K562 (cell line): Measurements from ENCODE around the gene C6orf47. TPM values are rescaled to one million over a fixed set of nuclear protein-coding genes. Genes with fewer than 3 reads are reported as not detected.

ENCODE experiments used
- ATAC-seq: fragments of 200-7000 bp; cut with Tn5 transposase; 3 replicates; pipeline ENCODE4 v1.9.1; 2020; ENCODE audit warnings: moderate library complexity
- BruUV-seq: library from RNA; stranded (reverse); fragments of 400-500 nt; replicated peaks from 2 replicates; lab custom pipeline; 2021; lab: Mats Ljungman, UMichigan
- CTCF ChIA-PET: fragments of 300-600 bp; formaldehyde crosslinking; extraction: SDS; loops from one replicate; lab custom pipeline; 2021; ENCODE audit warnings: low intra/inter-chr PET ratio; lab: Yijun Ruan, JAX
- POLR2A ChIA-PET: fragments of 300-600, 350-650 bp; sonication (Branson Sonifier 250); formaldehyde crosslinking; extraction: SDS; loops from one replicate; lab custom pipeline; 2021; ENCODE audit warnings: antibody characterized with exemption, inconsistent platforms; lab: Yijun Ruan, JAX
- DNase-seq, 4 experiments: peaks; one replicate each; pipeline versions ENCODE4 v3.0.0 to v3.0.0-alpha.2; 2011 to 2018; ENCODE audit warnings: low spot score in 3 of 4, mixed read lengths in 3 of 4; ENCODE audit errors: extremely low read depth in 1 of 4
- FAIRE-seq: peaks from 2 replicates; lab custom pipeline; 2011; peaks lifted over from hg19 to GRCh38; lab: Jason Lieb, UNC
- H2AFZ ChIP-seq: 2 replicates; pipeline ENCODE4 v1.6.0; 2011; ENCODE audit warnings: low read depth, low read length, control low read depth, inconsistent platforms
- H3K27ac ChIP-seq: fragments of 200-600 bp; 3 replicates; pipeline ENCODE4 v1.8.0; 2011; ENCODE audit warnings: low read depth, mild to moderate bottlenecking, control low read depth, inconsistent platforms, low read length, moderate library complexity, mixed read lengths; ENCODE audit errors: extremely low read depth
- H3K27me3 ChIP-seq, 2 experiments: fragments of 300-600 bp in 1 of 2; 2 replicates in 1 of 2; 3 replicates in 1 of 2; pipeline versions ENCODE4 v1.6.0 to v1.8.0; 2011; ENCODE audit warnings: inconsistent platforms in 2 of 2, low read length in 2 of 2, mild to moderate bottlenecking in 1 of 2, mixed read lengths in 1 of 2, moderate library complexity in 1 of 2; ENCODE audit not compliant: control insufficient read depth in 2 of 2, insufficient read depth in 2 of 2
- H3K36me3 ChIP-seq: fragments of 300-600 bp; 3 replicates; pipeline ENCODE4 v1.8.0; 2011; ENCODE audit warnings: mild to moderate bottlenecking, low read length, inconsistent platforms; ENCODE audit not compliant: control insufficient read depth, insufficient read depth
- H3K4me1 ChIP-seq, 2 experiments: fragments of 200-600 bp in 1 of 2; replicated peaks in 1 of 2; 2 replicates in 1 of 2; 3 replicates in 1 of 2; pipeline versions ENCODE4 v1.5.1 to v1.8.0; 2011; ENCODE audit warnings: inconsistent platforms in 2 of 2, low read length in 2 of 2, mild to moderate bottlenecking in 1 of 2, mixed read lengths in 1 of 2, moderate library complexity in 1 of 2; ENCODE audit not compliant: control insufficient read depth in 2 of 2, insufficient read depth in 2 of 2
- H3K4me2 ChIP-seq: 2 replicates; pipeline ENCODE4 v1.6.1; 2011; ENCODE audit warnings: low read length, control low read depth, inconsistent platforms, mixed read lengths; ENCODE audit not compliant: insufficient read depth
- H3K4me3 ChIP-seq: fragments of 200-600 bp; sonication (generic), shearing (Covaris generic); 2 replicates; pipeline ENCODE4 v1.5.1; 2016; ENCODE audit warnings: control low read depth, inconsistent platforms
- H3K79me2 ChIP-seq: fragments of 200-600 bp; 3 replicates; pipeline ENCODE4 v1.8.0; 2011; ENCODE audit warnings: low read length, inconsistent platforms; ENCODE audit not compliant: control insufficient read depth, insufficient read depth
- H3K9ac ChIP-seq, 2 experiments: 2 replicates each; pipeline versions ENCODE4 v1.6.0 to v1.6.1; 2011; ENCODE audit warnings: low read depth in 2 of 2, low read length in 2 of 2, control low read depth in 1 of 2, inconsistent platforms in 1 of 2, mild to moderate bottlenecking in 1 of 2, mixed read lengths in 1 of 2; ENCODE audit not compliant: insufficient read depth in 1 of 2
- H3K9me1 ChIP-seq: one replicate; pipeline ENCODE4 v1.6.0; 2011; ENCODE audit warnings: inconsistent platforms, mild to moderate bottlenecking, low read length, moderate library complexity; ENCODE audit not compliant: control insufficient read depth, insufficient read depth
- H3K9me3 ChIP-seq: replicated peaks from 2 replicates; pipeline ENCODE4 v1.5.1; 2011; ENCODE audit warnings: low read depth, low read length, inconsistent platforms; ENCODE audit not compliant: control insufficient read depth, insufficient read depth
- H4K20me1 ChIP-seq: replicated peaks from 2 replicates; pipeline ENCODE4 v1.6.1; 2011; ENCODE audit warnings: low read length, inconsistent platforms, mixed read lengths; ENCODE audit not compliant: control insufficient read depth, insufficient read depth
- BRD9 ChIP-seq: fragments of 450-650 bp; IDR thresholded peaks from 2 replicates; pipeline ENCODE4 v1.6.1; 2018; ENCODE audit warnings: low read depth; ENCODE audit not compliant: partially characterized antibody
- ELF2 ChIP-seq: fragments of 250-450 bp; sonication (Bioruptor Pico); IDR thresholded peaks from 2 replicates; pipeline ENCODE4 v1.5.0; 2021; ENCODE audit warnings: mild to moderate bottlenecking
- MAZ ChIP-seq, 2 experiments: fragments of 450-650 bp in 1 of 2; sonication (generic) in 1 of 2; formaldehyde crosslinking; IDR thresholded peaks in 1 of 2; conservative IDR thresholded peaks in 1 of 2; 2 replicates each; pipeline versions ENCODE4 v1.4.0 to v1.5.0; 2020; ENCODE audit warnings: mild to moderate bottlenecking in 1 of 2, missing genetic modification reagents in 1 of 2
- POLR2AphosphoS5 ChIP-seq: IDR thresholded peaks from 2 replicates; pipeline ENCODE4 v1.6.1; 2011; ENCODE audit warnings: mild to moderate bottlenecking, low read depth, low read length, moderate library complexity; ENCODE audit not compliant: control insufficient read depth, insufficient read depth
- PTTG1 ChIP-seq: fragments of 450-650 bp; IDR thresholded peaks from 2 replicates; pipeline ENCODE4 v1.6.1; 2016; ENCODE audit warnings: low read depth, mild to moderate bottlenecking, missing genetic modification characterization, missing compliant biosample characterization
- RBM17 ChIP-seq: fragments of 200-400 bp; formaldehyde crosslinking; IDR thresholded peaks from 2 replicates; pipeline ENCODE4 v1.6.1; 2017; ENCODE audit warnings: low read depth, mild to moderate bottlenecking, low read length, borderline replicate concordance
- SMARCC2 ChIP-seq: fragments of 450-650 bp; IDR thresholded peaks from 2 replicates; pipeline ENCODE4 v1.6.1; 2017; ENCODE audit warnings: antibody characterized with exemption, moderate library complexity, mild to moderate bottlenecking, low read depth
- TSC22D4 ChIP-seq: fragments of 450-650 bp; IDR thresholded peaks from 2 replicates; pipeline ENCODE4 v1.6.1; 2016; ENCODE audit warnings: missing genetic modification characterization, missing biosample characterization, control low read depth
- WHSC1 ChIP-seq: IDR thresholded peaks from one replicate; pipeline ENCODE4 v1.6.1; 2012; ENCODE audit warnings: low read length, control low read depth, inconsistent platforms
- ZNF184 ChIP-seq: sonication (generic); formaldehyde crosslinking; IDR thresholded peaks from 2 replicates; pipeline ENCODE4 v1.5.0; 2020; ENCODE audit warnings: missing genetic modification reagents
- WGBS: fragments of 100-300 bp; shearing (Covaris generic); methylation state at CpG from one replicate; pipeline ENCODE4 v1.1.6; 2016; ENCODE audit warnings: low coverage, mixed read lengths; ENCODE audit not compliant: insufficient coverage; ENCODE audit errors: missing lambda C conversion rate; 5-methylcytosine and 5-hydroxymethylcytosine counted together
- in situ Hi-C: fragments of 300-500 bp; cut with MboI; formaldehyde crosslinking; loops from 4 replicates; pipeline ENCODE4 v1.15.0; 2018; ENCODE audit warnings: inconsistent platforms, mixed read lengths
- intact Hi-C: fragments of 100-400 bp; cut with micrococcal nuclease; formaldehyde crosslinking; loops from 2 replicates; pipeline ENCODE4 v1.14.2; 2022
- polyA plus RNA-seq, 8 experiments: library from polyadenylated mRNA; depleted of rRNA in 4 of 8; stranded (reverse) in 5 of 8; unstranded in 3 of 8; fragments of >200 nt; fragmentation: Nextera tagmentation in 2 of 8; fragmentation: Illumina TruSeq in 1 of 8; extraction: Ambion mirVana in 2 of 8; extraction: Trizol in 1 of 8; gene quantifications; 2 replicates each; pipeline versions ENCODE4 v1.2.1 to v1.2.3, GENCODE V29; 2011 to 2014; ENCODE audit warnings: inconsistent platforms in 1 of 8, missing spikeins in 1 of 8
- total RNA-seq, 7 experiments: library from RNA; depleted of rRNA in 6 of 7; stranded (reverse); fragments of >200 nt in 6 of 7; fragmentation: Illumina TruSeq in 2 of 7; extraction: Trizol in 2 of 7; gene quantifications; 2 replicates each; pipeline versions ENCODE4 v1.2.1 to v1.2.3, GENCODE V29; 2011 to 2021; ENCODE audit warnings: low replicate concordance in 1 of 7
- TF ChIP-seq, protein P1 (sequence below): fragments of 250-450 bp; sonication (Bioruptor Pico); IDR thresholded peaks from 2 replicates; pipeline ENCODE4 v1.8.0; 2021; ENCODE audit warnings: moderate library complexity, mild to moderate bottlenecking, inconsistent platforms

Gene C6orf47
- total and polyA plus RNA-seq, 9 of the 15 experiments (the other 6 are each of a cell fraction or from before 2014, with no cell fraction given) = 0.14 to 43.8 (median 27.0) TPM

DNA sequence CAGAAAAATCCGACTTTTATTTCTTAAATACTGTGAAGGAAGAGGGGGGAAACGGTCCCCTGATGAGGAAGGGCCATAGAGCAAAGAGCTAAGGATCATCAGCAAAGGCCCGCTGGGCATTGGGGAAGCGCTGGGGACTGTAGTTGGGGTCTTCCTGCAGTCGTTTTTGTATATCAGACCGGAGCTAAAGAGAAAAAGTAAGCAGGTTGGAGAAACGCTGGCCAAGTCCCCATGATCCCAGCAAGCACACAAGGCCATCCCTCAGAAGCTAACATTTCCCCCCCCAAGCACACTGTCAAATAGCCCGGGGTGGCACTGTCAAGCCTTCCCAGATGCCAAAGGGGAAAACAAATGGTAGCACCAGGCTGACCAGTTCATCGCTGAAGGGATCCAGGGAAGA is 21.5 kb downstream of the C6orf47 start (continued):
- TF ChIP-seq, protein P1, sequence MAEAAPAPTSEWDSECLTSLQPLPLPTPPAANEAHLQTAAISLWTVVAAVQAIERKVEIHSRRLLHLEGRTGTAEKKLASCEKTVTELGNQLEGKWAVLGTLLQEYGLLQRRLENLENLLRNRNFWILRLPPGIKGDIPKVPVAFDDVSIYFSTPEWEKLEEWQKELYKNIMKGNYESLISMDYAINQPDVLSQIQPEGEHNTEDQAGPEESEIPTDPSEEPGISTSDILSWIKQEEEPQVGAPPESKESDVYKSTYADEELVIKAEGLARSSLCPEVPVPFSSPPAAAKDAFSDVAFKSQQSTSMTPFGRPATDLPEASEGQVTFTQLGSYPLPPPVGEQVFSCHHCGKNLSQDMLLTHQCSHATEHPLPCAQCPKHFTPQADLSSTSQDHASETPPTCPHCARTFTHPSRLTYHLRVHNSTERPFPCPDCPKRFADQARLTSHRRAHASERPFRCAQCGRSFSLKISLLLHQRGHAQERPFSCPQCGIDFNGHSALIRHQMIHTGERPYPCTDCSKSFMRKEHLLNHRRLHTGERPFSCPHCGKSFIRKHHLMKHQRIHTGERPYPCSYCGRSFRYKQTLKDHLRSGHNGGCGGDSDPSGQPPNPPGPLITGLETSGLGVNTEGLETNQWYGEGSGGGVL (CRISPR knock-in tag) = no peak

- ChIA-PET POLR2A (interaction anchor here (0.7 to 14.8 kb wide), 10 partner anchors 8 to 199 kb away, joined by 3 to 274 read pairs (median 4); partner anchors contain the start of genes ABHD16A, APOM, BAG6 and GPANK1), CTCF (no interaction called here)
- WGBS = 79% methylated on average over 26 of the region's 27 CpGs
- TF ChIP-seq POLR2AphosphoS5 (0 out of 2 replicates have a peak, but pooled peaks have one; percentile 18), WHSC1 (no peak), SMARCC2 (no peak), RBM17 (no peak), PTTG1 (tag) (no peak), ZNF184 (no peak), ELF2 (no peak), BRD9 (no peak), TSC22D4 (tag) (no peak), MAZ (CRISPR knock-in tag; conservative IDR thresholded peaks at IDR 0.05 in 1 of 2, IDR thresholded peaks at IDR 0.05 in 1 of 2) (no peak)
Measured at GRCh38 chr6:31636698-31637596, 23.6 kb downstream of the C6orf47 start.

More at GRCh38 chr6:31636698-31637596, 23.6 kb downstream of the C6orf47 start:
- Histone ChIP-seq H3K4me3 (no peak overlapping the region), H3K79me2 (no peaks in the 10 kb centered on the region; the same call in 2 of the 3 replicates), H3K36me3 (peaks cover 98% of the 10 kb centered on the region), H3K4me2 (no peak overlapping the region), H3K9me3 (no peaks in the 10 kb centered on the region), H3K27me3 (no peaks in the 10 kb centered on the region), H3K9me1 (no peaks in the 10 kb centered on the region), H4K20me1 (peaks cover 27% of the 10 kb centered on the region), H2AFZ (no peak overlapping the region), H3K9ac (no peak overlapping the region; a peak in 1 of 4 replicates), H3K4me1 (peaks cover 3 to 21% of the 10 kb centered on the region in 2 experiments; a peak in 4 of 5 replicates), H3K27ac (peak overlapping the region; percentile 45; the same call in 1 of the 3 replicates)
- FAIRE-seq (no peak), ATAC-seq (peak; percentile 15), DNase-seq (no peak)
- in situ Hi-C loops (no loop called here), intact Hi-C loops (no loop called here)
- BruUV-seq = TSS peak; percentile 34
